Limb (tissue), 2 donors: ENCODE data around the gene RBM26.
"Not testable (repeated sequence)": the region's sequence is repeated elsewhere in the genome, so short reads cannot be mapped to it uniquely, and the experiment has no call there.

Experiments
- DNase-seq, 2 donors: peaks; one replicate each; pipeline ENCODE4 v3.0.0-alpha.2; 2016; ENCODE audit errors: extremely low spot score in 2 of 2

The RBM26 gene

GRCh38 chr13:79387853-79388252 lies 18.2 kb downstream of the RBM26 start:
- DNase-seq, result no peak

GRCh38 chr13:79386125-79386826 lies 19.8 kb downstream of the RBM26 start:
- no peak for DNase-seq

DNA sequence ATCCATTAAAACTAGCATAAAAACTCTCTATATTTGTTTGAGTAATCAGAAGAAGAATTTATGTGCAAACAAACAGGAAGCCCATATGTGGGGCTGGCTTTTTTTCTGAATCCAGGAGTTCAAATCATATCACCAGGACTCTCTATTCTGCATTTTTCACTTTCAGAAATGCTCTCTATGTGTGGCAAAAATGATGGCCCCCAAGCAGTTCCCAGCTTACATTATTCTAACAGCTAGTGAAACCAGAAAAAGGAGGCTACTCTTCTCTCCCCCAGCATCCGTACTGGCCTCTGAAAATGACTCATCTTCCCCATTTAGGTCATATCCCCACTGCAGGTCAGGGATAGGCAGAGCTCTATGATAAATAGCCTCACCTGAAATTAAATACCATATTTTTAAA lies 20.4 kb downstream of the RBM26 start:
- no peak for DNase-seq

DNA sequence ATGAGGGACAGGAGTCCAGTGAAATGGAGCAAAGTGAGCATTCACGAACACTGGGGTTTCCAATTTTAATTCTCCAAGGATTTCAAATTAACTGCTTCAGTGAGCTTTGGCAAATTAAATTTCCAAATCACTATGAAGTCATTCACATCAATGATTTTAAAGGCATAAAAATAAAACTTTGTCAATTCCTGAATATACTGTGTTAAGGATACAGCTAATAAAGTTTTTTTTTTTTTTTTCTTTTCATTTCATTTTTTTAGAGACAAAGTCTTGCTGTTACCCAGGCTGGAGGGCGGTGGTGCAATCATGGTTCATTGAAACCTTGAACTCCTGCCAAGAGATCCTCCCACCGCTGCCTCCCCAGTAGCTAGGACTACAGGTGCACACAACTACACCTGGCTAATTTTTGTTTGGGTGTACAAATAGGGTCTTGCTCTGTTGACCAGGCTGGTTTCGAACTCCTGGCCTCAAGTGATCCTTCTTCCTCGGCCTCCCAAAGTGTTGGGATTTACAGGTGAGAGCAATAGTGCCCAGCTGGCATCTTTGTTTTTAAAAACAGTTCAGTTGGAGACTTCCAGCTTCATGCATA lies 21.9 kb downstream of the RBM26 start:
- DNase-seq, result no peak

DNA sequence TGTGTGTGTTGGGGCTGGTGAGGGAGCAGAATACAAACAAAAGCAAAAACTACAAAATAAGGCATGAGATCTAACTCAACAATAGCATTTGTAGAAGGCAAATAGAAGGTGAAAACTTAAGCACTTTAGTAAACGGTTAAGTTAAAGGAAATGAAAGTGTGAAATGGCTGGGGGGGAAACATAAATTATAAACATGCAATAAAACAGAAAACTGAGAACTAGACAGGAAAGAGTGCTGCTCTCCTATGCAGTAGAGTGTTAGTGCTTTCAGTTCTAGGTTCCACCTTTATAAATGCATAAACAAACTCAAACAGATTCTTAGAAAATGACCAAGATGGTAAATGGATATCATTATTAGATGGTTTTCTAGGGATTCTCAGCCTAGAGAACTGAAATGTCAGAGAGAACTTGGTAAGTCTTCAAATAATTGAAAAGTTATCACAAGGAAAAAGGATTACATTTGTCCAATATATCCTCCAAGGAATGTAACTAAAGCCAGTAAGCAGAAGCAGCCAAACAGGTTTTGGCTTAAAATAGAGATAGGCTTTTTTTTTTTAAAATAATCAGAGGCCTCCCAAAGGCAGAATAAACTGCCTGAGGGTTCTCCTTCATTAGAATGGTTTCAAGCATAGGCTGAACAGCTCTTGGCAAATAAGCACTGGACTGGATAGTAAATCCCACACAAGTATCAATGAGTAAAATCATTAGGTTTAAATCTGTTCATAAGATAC lies 23.3 kb downstream of the RBM26 start:
- DNase-seq, result no peak

DNA sequence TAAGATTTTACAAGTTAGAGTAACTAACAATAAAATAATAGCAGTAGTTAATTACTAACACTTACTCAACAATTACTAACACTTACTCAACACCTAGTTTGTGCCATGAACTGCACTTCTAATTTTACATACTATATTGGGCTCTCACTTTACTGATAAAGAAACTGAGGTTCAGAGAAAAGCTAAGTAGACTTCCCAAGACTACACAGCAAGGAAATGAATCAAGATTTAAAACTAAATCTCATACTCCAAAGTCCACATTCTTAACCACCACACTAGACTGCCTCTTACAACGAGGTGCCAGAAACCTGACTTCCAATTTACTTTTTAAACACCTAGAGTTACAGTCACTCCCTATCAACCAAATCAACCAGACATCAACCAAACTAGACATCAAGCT lies 25.1 kb downstream of the RBM26 start:
- DNase-seq, result no peak

DNA sequence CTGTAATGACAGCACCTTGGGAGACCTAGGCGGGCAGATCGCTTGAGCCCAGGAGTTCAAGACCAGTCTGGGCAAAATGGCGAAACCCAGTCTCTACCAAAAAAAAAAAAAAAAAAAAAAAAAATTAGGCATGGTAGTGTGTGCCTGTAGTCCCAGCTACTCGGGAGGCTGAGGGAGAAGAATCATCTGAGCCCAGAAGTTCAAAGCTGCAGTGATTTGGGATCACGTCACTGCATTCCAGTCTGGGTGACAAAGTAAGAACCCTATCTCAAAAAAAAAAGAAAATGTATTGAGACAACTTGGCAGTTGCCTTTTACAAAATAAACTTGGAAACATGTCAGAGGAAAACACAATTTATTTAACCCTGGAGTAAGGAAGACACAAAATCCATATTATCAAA lies 26.8 kb downstream of the RBM26 start:
- no peak for DNase-seq

DNA sequence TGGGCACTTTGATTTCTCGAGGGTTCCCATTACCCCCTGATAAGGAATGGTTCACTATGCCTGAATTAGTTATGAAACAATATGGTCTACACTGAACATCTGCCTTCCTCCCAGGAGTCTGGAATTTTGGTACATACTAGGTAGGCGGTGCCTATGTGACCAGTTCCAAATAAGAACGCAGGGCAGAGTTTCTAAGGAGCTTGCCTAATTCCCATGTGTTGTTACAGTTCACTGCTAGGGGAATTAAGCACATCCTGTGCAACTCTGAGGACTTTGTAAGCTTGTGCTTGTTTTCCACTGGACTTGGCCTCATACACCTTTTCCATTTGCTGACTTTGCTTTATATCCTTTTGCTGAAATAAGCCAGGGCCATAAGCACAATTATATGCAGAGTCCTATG lies 29.2 kb downstream of the RBM26 start:
- DNase-seq, result no peak

GRCh38 chr13:79374578-79374977 lies 31.5 kb downstream of the RBM26 start:
- DNase-seq, result no peak

- no peak for DNase-seq
These were observed 32.1 kb downstream of the RBM26 start for GRCh38 chr13:79373916-79374315.

DNA sequence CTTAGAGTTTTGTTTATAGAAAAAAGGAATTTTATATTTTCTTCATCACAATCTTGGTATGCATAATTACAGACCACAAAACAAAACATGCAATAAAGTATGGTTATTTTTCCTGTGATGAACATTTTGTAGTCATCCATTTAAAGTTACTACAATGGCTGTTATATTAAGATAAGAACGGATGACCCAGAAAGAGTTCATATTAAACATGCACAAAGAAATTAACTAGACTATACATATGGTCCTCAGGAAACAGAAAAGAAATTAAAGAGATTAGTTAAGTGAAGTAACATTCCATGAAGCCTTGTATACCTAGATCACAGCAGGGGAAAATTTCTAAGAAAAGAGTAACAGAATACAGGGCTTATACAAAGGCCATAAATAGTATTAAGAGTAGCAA lies 36.8 kb downstream of the RBM26 start:
- DNase-seq, result no peak

DNA sequence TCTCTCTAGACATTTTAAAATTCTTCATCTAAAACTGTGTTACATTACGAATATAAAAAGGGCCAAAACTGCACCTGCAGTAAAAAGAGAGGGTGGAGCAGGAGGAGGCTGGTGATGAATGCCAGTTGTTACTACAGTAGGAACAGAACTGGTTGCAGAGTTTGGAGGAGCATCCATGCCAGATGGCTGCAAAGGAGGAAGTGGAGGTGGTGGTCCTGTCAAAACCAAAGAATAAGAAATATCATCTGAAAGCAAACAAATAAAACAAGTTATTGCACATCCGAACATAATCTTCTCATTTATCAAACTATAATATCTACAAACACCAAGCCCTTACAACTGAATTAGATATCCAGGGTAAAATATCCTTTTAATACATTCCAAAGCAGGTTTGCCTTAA lies 40.1 kb downstream of the RBM26 start:
- no peak for DNase-seq

DNA sequence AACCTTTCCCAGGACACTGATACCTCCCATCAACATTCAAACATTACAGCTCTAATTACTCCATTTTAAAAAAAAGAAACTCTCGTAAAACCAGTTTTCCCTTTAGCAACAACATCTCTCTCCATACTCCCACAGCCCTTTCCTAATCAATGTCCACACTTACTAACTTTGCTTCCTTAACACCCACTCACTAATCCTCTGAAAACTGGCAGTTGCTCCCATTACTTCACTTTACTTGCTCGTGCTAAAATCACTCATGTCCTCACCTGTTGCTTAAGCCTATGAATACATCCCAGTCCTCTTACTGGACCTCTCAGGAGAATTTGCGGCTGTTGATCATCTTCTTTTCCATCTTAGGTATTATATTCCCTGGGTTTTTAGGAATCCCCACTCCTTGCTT lies 44.8 kb downstream of the RBM26 start:
- DNase-seq, result no peak

GRCh38 chr13:79360095-79360494 lies 46.0 kb downstream of the RBM26 start:
- DNase-seq, result no peak

- DNase-seq, result no peak
These were observed 47.0 kb downstream of the RBM26 start for GRCh38 chr13:79359064-79359463.

GRCh38 chr13:79354285-79354684 lies 51.8 kb downstream of the RBM26 start:
- no peak for DNase-seq

DNA sequence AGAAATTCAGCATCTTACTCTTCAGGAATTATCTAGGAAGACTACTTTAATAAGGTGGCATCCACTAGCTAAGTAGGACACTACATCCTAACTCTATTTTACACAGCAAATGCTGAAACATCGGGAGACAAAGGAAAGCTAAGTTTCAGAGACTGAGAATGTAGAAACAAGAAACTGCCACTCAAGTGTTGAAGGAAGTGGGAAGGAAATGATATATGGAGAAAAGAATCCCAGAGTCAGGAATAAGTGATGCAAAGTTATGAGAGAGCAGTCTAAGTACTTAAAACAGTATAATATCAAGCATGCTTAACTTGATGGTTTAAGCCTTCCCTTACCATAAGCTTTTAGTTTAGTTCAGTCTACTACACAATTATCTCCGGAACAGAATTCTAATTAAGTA lies 52.4 kb downstream of the RBM26 start:
- DNase-seq, result no peak

- DNase-seq, result no peak
These were observed 53.9 kb downstream of the RBM26 start for GRCh38 chr13:79352107-79352506.

- not testable (repeated sequence) for DNase-seq
These were observed 56.4 kb downstream of the RBM26 start for GRCh38 chr13:79349608-79350007.

DNA sequence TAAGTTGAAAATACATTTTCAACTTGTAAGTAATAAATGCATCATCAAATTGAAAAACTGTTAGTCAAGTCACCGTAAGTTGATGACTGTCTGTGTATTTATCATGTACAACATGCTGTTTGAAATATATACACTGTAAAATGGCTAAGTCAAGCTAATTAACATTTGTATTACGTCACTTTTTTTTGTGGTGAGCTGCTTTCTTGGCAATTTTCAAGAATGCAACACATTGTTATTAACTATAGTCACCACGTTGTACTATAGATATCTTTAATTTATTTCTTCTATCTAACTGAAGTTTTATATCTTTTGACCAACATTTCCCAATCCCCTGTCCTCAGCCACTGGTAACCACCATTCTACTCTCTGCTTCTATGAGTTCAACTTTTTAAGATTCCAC lies 57.0 kb downstream of the RBM26 start:
- no peak for DNase-seq

DNA sequence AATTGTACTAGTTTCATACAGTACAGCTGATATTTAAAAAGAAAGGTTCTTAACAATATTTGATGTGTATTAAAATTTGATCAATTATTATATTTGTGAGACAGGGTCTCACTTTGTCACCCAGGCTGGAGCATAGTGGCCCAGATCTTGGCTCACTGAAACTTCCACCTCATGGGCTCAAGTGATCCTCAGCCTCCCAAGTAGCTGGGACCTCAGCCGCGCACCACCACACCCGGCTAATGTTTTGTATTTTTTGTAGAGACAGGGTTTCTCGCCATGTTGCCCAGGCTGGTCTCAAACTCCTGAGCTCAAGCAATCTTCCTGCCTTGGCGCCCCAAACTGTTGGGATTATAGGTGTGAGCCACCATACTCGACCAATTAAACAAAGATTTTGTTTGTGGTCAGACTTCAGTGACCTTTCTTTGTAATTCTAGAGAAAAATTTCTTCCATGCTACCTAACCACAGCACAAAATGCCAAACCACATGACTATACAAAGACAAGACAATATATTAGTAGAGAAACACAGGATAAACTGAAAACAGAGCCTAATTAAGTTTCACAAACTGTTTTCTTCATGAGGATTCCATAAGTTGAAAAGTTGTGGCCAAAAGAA lies 59.6 kb downstream of the RBM26 start:
- DNase-seq, result no peak

DNA sequence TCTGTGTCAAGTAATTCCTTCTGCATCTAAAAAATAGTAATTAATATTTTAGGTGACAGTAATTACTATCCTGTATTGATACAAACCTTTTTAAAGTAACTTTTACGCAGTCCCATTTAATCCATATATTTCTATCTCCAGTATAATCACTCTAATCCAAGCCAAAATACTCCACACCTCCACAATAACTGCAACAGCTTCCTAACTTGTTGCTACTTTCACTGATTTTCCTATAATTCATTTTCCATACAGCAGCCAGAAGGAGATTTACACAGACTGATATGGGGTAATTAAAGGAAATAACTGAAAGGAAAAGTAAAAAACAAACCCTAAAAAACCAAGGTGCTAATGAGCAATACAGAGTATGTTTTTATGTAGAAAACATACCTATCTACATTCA lies 64.9 kb downstream of the RBM26 start:
- no peak for DNase-seq

DNA sequence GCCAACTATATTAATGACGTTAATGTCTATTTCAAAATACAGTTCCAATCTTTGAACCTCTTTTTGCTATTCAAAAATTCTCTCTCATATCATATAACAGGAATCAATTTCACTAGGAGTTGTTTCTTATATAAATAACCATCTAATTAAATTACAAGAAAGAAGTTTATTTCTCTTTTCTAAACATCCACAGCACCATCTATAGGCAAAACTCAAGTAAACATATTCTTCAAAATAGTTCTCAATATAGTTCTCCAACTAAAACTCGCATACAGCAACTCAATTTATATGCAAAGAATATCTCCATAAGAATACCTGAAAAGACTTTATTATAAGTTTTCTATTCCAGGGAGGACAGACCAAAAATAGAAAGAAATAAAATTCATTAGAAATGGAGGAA lies 65.6 kb downstream of the RBM26 start:
- no peak for DNase-seq
